Lower leg skin (tissue), 4 donors: Measurements from ENCODE around the gene POLR3GL. TPM values are rescaled to one million over a fixed set of nuclear protein-coding genes. Genes with fewer than 3 reads are reported as not detected.

ENCODE experiments used
- DNase-seq, 2 donors: peaks; one replicate each; pipeline ENCODE4 v3.0.0-alpha.2; 2019; ENCODE audit warnings: low spot score in 2 of 2
- H3K4me3 ChIP-seq: fragments of 200-600 bp; sonication (generic); 2 replicates; pipeline ENCODE4 v1.5.1; 2017; ENCODE audit warnings: mild to moderate bottlenecking, low read depth; ENCODE audit not compliant: poor library complexity, severe bottlenecking
- CTCF ChIP-seq, 3 donors: fragments of 450-650 bp; IDR thresholded peaks; one replicate each; pipeline ENCODE4 v1.5.1; 2016; ENCODE audit warnings: antibody characterized with exemption in 3 of 3, mild to moderate bottlenecking in 3 of 3, moderate library complexity in 2 of 3
- POLR2A ChIP-seq, 2 donors: fragments of 450-650 bp; IDR thresholded peaks; one replicate each; pipeline ENCODE4 v1.6.1; 2016 to 2017; ENCODE audit warnings: antibody characterized with exemption in 2 of 2, mild to moderate bottlenecking in 1 of 2, moderate library complexity in 1 of 2
- WGBS, 2 donors: methylation state at CpG; one replicate each; pipeline ENCODE4 v1.1.5; 2018; 5-methylcytosine and 5-hydroxymethylcytosine counted together
- intact Hi-C: fragments of 100-400 bp; cut with DNase I; formaldehyde crosslinking; loops from one replicate; pipeline ENCODE4 v1.15.0; 2023; ENCODE audit warnings: low total_unique reads
- total RNA-seq, 4 donors: library from RNA; depleted of rRNA; stranded (reverse); fragments of >200 nt; gene quantifications; one replicate each; pipeline ENCODE4 v1.1.0, GENCODE V29; 2016

The POLR3GL gene
- total RNA-seq, 4 donors from 2014 or later, result 10.6 to 15.3 (median 14.2) TPM

GRCh38 chr1:145988773-145989172 is 24.3 kb downstream of the POLR3GL start:
- WGBS, 2 donors, result 34 to 41% methylated on average over 5 of the region's 5 CpGs
- no peak for DNase-seq
- intact Hi-C loops, result no loop called here
- no peak overlapping the region for H3K4me3 ChIP-seq
- TF ChIP-seq POLR2A (IDR thresholded peaks at IDR 0.05) (no peak), CTCF (IDR thresholded peaks at IDR 0.05) (no peak)

- H3K4me3 ChIP-seq, result no peak overlapping the region
- TF ChIP-seq CTCF (IDR thresholded peaks at IDR 0.05), result no peak
- TF ChIP-seq POLR2A (IDR thresholded peaks at IDR 0.05), result no peak
- intact Hi-C loops, result no loop called here
- WGBS, 2 donors, result 70% methylated on average over 7 of the region's 7 CpGs
- DNase-seq, result no peak
Observed at GRCh38 chr1:145990249-145990855, 25.9 kb downstream of the POLR3GL start.

GRCh38 chr1:145991735-145992412 is 27.4 kb downstream of the POLR3GL start:
- peak overlapping the region; percentile 75 for H3K4me3 ChIP-seq
- TF ChIP-seq POLR2A (IDR thresholded peaks at IDR 0.05) (peak in 1 of 2 donors; percentile 23), CTCF (IDR thresholded peaks at IDR 0.05) (no peak)
- intact Hi-C loops, result no loop called here
- DNase-seq, result peak in 1 of 2 donors; percentile 46
- 41 to 52% methylated on average over 10 of the region's 10 CpGs for WGBS, 2 donors

- H3K4me3 ChIP-seq, result peak overlapping the region; percentile 75
- WGBS, 2 donors, result 45 to 52% methylated on average over 1 of the region's 1 CpG
- TF ChIP-seq POLR2A (IDR thresholded peaks at IDR 0.05), result no peak
- TF ChIP-seq CTCF (IDR thresholded peaks at IDR 0.05), result no peak
- peak in 1 of 2 donors; percentile 69 for DNase-seq
- intact Hi-C loops, result no loop called here
Observed at GRCh38 chr1:145992502-145992936, 28.0 kb downstream of the POLR3GL start.

- H3K4me3 ChIP-seq, result peak overlapping the region; percentile 75
- intact Hi-C loops, result no loop called here
- no peak for DNase-seq
- no peak for TF ChIP-seq CTCF (IDR thresholded peaks at IDR 0.05)
- TF ChIP-seq POLR2A (IDR thresholded peaks at IDR 0.05), result no peak
- WGBS, 2 donors, result 34 to 41% methylated on average over 5 of the region's 5 CpGs
Observed at GRCh38 chr1:145992958-145993617, 28.6 kb downstream of the POLR3GL start.
